BLaER1 treated with 17β-estradiol and CSF1 and Interleukin-3, amounts not matched to agents 10 nM and 100 nM (cell line): ENCODE data around the gene ACSM2B.
"Not testable (repeated sequence)": the region's sequence is repeated elsewhere in the genome, so short reads cannot be mapped to it uniquely, and the experiment has no call there.

Experiments used
- H3K27ac ChIP-seq, 11 experiments: shearing (Covaris generic); formaldehyde crosslinking; 2 replicates each; pipeline ENCODE4 v1.8.1; 2022
- H3K27me3 ChIP-seq, 11 experiments: shearing (Covaris generic); formaldehyde crosslinking; 2 replicates each; pipeline ENCODE4 v1.8.1; 2022
- H3K36me3 ChIP-seq, 11 experiments: shearing (Covaris generic); formaldehyde crosslinking; 2 replicates each; pipeline ENCODE4 v1.8.1; 2022
- H3K4me1 ChIP-seq, 10 experiments: shearing (Covaris generic); formaldehyde crosslinking; 2 replicates each; pipeline ENCODE4 v1.8.1; 2022
- H3K4me2 ChIP-seq, 11 experiments: shearing (Covaris generic); formaldehyde crosslinking; 2 replicates each; pipeline ENCODE4 v1.8.1; 2022
- H3K4me3 ChIP-seq, 10 experiments: shearing (Covaris generic); formaldehyde crosslinking; 2 replicates each; pipeline ENCODE4 v1.8.1; 2022
- H3K9ac ChIP-seq, 11 experiments: shearing (Covaris generic); formaldehyde crosslinking; 2 replicates each; pipeline ENCODE4 v1.8.1; 2022
- H3K9me3 ChIP-seq, 11 experiments: shearing (Covaris generic); formaldehyde crosslinking; replicated peaks in 1 of 11; 2 replicates each; pipeline ENCODE4 v1.8.1; 2022
- H4K20me1 ChIP-seq, 11 experiments: shearing (Covaris generic); formaldehyde crosslinking; 2 replicates each; pipeline ENCODE4 v1.8.1; 2022
- Cebpa-rat ChIP-seq, 11 experiments: shearing (Covaris generic); IDR thresholded peaks; 2 replicates each; pipeline ENCODE4 v1.8.1; 2022

The ACSM2B gene, protein sequence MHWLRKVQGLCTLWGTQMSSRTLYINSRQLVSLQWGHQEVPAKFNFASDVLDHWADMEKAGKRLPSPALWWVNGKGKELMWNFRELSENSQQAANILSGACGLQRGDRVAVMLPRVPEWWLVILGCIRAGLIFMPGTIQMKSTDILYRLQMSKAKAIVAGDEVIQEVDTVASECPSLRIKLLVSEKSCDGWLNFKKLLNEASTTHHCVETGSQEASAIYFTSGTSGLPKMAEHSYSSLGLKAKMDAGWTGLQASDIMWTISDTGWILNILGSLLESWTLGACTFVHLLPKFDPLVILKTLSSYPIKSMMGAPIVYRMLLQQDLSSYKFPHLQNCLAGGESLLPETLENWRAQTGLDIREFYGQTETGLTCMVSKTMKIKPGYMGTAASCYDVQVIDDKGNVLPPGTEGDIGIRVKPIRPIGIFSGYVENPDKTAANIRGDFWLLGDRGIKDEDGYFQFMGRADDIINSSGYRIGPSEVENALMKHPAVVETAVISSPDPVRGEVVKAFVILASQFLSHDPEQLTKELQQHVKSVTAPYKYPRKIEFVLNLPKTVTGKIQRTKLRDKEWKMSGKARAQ

DNA sequence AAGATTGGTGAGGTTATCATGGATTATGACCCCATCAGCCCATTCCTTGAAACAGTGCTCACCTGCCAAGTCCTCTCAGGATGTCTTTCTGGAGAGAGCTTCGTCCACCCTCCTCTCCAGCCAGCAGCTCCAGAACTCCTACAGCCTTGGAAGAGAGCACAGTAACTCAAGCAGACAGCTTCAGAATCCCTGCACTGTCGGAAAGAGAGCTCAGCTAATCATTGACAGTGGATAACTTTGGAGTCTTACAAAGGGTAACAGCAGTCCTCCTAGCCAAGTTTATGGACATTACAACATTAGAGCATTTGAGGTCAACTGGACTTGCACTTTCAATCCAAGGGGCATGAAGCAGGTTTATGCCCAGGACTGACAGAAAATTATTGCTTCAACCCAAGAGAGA lies at the start of gene ACSM2B:
ACSM2B (minus strand) TSS at position 223 of the 400 bp plus-strand sequence. CDS start 11,522 bp downstream, outside the sequence.
- not testable (repeated sequence) for H3K4me3 ChIP-seq, H3K4me1 ChIP-seq, H3K4me2 ChIP-seq, H3K9ac ChIP-seq, H3K27ac ChIP-seq, H4K20me1 ChIP-seq, H3K36me3 ChIP-seq, H3K9me3 ChIP-seq, H3K27me3 ChIP-seq

DNA sequence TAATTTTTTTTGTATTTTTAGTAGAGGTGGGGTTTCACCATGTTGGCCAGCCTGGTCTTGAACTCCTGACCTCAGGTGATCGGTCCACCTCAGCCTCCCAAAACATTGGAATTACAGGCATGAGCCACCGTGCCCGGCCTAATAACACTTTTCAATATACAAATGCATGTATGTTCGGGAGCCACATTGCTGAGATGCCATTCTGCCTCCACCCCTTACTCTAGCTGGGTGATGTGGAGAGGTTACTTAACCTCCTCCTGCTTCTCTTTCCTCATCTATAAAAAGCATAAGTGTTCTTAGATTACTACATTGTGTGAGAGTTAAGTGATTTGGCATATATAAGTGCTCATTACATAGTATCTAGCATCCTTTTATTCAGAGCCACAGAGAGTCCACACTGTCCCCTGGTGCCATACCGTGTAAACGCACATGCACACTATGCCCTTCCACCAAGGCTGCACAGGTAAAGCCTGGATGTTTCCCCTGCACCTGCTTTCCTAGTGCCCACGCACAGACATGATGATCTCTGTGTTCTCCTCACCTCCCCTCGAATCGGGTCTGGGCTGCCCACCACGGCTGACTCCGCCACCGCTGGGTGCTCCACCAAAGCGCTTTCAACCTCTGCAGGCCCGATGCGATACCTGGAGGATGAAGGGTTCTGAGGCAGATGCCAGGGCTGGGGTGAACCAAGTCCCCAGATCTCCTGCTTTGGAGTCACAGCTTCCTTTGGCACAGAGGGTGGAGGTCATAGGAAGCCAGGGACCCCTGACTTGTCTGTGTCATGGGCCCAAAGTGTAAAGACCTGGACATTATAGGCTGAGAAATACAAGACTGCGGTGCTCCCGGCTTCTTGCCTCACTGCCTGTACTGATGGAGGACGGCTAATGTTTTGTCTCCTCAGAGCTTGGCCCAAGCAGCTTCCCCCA lies 49.0 kb upstream of the ACSM2B start:
- Histone ChIP-seq H3K9ac (no peak overlapping the region), H3K4me1 (peaks cover 9 to 19% (median 13%) of the 10 kb centered on the region in 10 experiments), H3K27ac (no peak overlapping the region), H3K36me3 (no peaks in the 10 kb centered on the region), H3K4me3 (no peak overlapping the region), H3K9me3 (no peaks in the 10 kb centered on the region), H4K20me1 (no peaks in the 10 kb centered on the region), H3K4me2 (no peak overlapping the region), H3K27me3 (no peaks in the 10 kb centered on the region)
- TF ChIP-seq Cebpa-rat (IDR thresholded peaks at IDR 0.05), result no peak

DNA sequence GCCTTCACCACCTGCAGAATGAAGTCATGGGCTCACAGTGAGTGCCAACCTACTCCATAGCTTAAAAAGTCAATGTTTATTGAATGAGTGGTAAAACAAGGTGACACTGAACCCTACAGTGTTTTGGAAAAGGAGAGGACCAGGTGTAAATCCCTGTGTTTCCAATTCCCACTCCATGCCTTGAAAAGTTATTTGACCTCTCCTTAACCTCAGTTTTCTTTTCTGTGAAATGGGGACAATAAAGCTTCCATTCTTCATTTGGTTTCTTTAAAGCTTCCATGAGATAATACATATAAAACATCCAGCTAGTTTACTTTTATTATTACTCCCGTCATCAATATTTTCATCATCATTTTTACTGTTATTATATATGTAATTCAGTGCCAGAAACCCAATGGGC lies 48.0 kb upstream of the ACSM2B start:
- TF ChIP-seq Cebpa-rat (IDR thresholded peaks at IDR 0.05), result no peak
- Histone ChIP-seq H3K9ac (no peak overlapping the region), H3K27me3 (no peaks in the 10 kb centered on the region), H3K27ac (no peak overlapping the region), H3K4me1 (peaks cover 9 to 14% (median 13%) of the 10 kb centered on the region in 10 experiments), H3K4me2 (no peak overlapping the region), H3K9me3 (no peaks in the 10 kb centered on the region), H4K20me1 (no peaks in the 10 kb centered on the region), H3K36me3 (no peaks in the 10 kb centered on the region), H3K4me3 (no peak overlapping the region)

DNA sequence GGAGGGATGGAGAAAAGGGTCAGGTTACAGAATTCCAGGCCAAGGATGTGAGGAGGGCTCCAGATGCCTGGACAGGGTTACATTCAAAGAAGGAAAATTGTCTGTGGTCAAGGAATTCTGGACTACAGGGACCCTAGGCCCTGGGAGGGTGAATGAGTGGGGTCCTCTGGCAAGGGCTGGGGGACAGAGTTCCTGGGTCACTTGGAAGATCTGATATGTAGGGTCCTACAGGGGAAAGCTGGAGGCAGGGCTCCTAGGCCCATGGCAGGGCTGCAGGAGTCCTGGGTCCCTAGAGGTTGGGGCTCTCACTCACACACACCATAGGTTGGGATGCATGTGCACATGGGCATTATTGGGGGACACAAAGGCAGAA lies 46.3 kb upstream of the ACSM2B start:
- H3K9me3 ChIP-seq, result no peaks in the 10 kb centered on the region
- no peaks in the 10 kb centered on the region for H3K27me3 ChIP-seq
- no peak overlapping the region for H3K9ac ChIP-seq
- no peaks in the 10 kb centered on the region for H3K36me3 ChIP-seq
- H3K4me2 ChIP-seq, result no peak overlapping the region
- TF ChIP-seq Cebpa-rat (IDR thresholded peaks at IDR 0.05), result no peak
- H4K20me1 ChIP-seq, result no peaks in the 10 kb centered on the region
- no peak overlapping the region for H3K4me3 ChIP-seq
- no peaks in the 10 kb centered on the region for H3K4me1 ChIP-seq
- H3K27ac ChIP-seq, result no peak overlapping the region

DNA sequence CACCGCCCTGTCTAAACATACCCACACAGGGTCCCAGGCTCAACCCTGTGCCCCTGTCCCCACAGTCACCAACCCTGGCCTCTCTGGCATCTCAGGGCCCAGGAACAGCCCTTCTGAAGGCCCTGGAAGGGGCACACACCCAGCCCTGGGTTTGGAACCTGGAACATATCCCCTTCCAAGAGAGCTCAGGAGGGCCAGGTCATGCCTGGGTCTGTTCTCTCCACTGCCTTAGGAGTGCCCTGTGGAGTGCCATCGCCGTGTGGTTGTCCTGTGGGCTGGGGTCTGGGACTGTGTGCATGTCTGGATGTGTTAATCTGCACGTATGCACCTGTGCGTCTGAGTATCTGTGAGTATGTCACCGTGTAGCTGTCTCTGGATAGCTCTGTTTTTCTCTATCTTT lies 45.2 kb upstream of the ACSM2B start:
- Histone ChIP-seq H3K27ac (no peak overlapping the region), H3K4me1 (no peaks in the 10 kb centered on the region), H3K9ac (no peak overlapping the region), H3K9me3 (no peaks in the 10 kb centered on the region), H3K4me2 (no peak overlapping the region), H3K36me3 (no peaks in the 10 kb centered on the region), H3K4me3 (no peak overlapping the region), H3K27me3 (no peaks in the 10 kb centered on the region), H4K20me1 (no peaks in the 10 kb centered on the region)
- no peak for TF ChIP-seq Cebpa-rat (IDR thresholded peaks at IDR 0.05)

DNA sequence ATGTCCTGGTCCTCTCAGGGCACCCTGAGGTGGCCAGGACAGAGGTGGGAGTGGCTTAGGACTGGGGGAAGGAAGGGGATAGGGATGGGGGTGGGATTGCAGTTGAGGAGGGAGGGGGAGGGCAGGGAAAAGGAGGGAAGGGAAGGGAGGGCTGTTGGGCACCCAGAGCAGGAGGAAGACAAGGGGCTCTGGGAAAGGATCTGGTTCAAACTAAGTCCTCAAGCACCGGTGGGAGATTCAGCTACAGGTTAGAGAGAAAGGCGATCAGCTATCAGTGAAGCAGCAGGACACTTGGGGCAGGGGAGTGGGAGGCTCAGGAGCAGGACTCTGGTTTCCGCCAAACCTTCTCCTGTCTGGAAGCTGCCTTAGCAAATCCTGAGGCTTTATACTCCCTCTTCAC lies 44.6 kb upstream of the ACSM2B start:
- no peaks in the 10 kb centered on the region for H3K36me3 ChIP-seq
- H4K20me1 ChIP-seq, result no peaks in the 10 kb centered on the region
- no peak overlapping the region for H3K9ac ChIP-seq
- H3K4me1 ChIP-seq, result no peaks in the 10 kb centered on the region
- TF ChIP-seq Cebpa-rat (IDR thresholded peaks at IDR 0.05), result no peak
- H3K27ac ChIP-seq, result no peak overlapping the region
- no peaks in the 10 kb centered on the region for H3K9me3 ChIP-seq
- no peak overlapping the region for H3K4me3 ChIP-seq
- no peak overlapping the region for H3K4me2 ChIP-seq
- H3K27me3 ChIP-seq, result no peaks in the 10 kb centered on the region

DNA sequence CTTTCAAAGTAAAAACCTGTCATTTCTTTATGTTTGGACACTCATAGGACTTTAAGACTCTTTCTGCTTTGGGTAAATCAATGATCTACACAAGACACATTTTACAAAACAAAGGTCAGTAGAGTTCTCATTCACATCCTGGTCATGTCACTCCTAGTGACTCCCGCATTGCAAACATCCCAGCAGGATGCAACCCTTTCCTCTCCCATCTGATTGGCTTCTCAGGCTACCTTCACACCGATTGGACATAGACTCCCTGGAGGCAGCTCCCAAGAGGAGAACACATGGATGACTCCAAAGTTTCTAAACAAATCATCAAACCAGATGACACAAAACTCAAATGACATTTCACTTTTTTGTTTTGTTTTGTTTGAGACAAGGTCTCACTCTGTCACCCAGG lies 43.8 kb upstream of the ACSM2B start:
- no peak for TF ChIP-seq Cebpa-rat (IDR thresholded peaks at IDR 0.05)

DNA sequence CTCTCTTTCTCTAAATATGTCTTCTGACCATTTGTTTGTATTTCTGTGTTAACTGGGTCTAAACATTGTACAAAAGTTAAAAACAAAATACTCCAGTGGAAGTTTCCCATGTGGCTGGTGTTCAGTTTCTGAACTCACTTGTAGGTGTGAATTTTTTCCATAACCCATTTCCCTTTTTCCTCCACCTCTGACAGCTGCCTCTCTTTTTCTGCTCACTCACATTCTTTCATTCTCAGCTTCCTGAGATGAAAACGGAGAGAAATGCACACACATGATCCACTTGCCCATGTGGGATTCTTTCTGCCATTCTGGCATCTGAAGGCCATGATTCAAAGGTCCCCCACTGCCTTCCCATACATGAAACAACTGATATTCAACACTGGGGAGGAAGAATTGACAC lies 41.1 kb upstream of the ACSM2B start:
- Histone ChIP-seq H3K9me3 (no peaks in the 10 kb centered on the region), H3K27me3 (no peaks in the 10 kb centered on the region), H3K4me2 (no peak overlapping the region), H3K36me3 (no peaks in the 10 kb centered on the region), H4K20me1 (no peaks in the 10 kb centered on the region), H3K9ac (no peak overlapping the region), H3K4me3 (no peak overlapping the region), H3K4me1 (no peaks in the 10 kb centered on the region), H3K27ac (no peak overlapping the region)
- no peak for TF ChIP-seq Cebpa-rat (IDR thresholded peaks at IDR 0.05)

More for the DNA sequence above, 43.8 kb upstream of the ACSM2B start:
- Histone ChIP-seq H3K4me3 (no peak overlapping the region), H3K4me2 (no peak overlapping the region), H3K9ac (no peak overlapping the region), H3K4me1 (no peaks in the 10 kb centered on the region), H4K20me1 (no peaks in the 10 kb centered on the region), H3K27me3 (no peaks in the 10 kb centered on the region), H3K27ac (no peak overlapping the region), H3K9me3 (no peaks in the 10 kb centered on the region), H3K36me3 (no peaks in the 10 kb centered on the region)
